ENCODE results near the gene DGUOK.
A peak's percentile ranks its signal among the peaks of the same experiment; 100 is the strongest.

DGUOK gene

GRCh38 chr2:73983322-73984202, 56.9 kb downstream of the DGUOK start:
- Histone ChIP-seq H3K9ac (ENCODE audit: low read depth, low read length, poor library complexity) (peak overlapping the region; percentile 86), H4K8ac (ENCODE audit: low read depth, low read length) (no peak overlapping the region), H3K79me1 (ENCODE audit: low read depth, low read length) (peaks cover 3% of the 10 kb centered on the region), H3K14ac (ENCODE audit: low read length) (peak overlapping the region; percentile 75), H3K27ac (replicated peaks; ENCODE audit: low read length) (no peak overlapping the region), H3K23ac (ENCODE audit: low read depth, low read length, poor library complexity) (peak overlapping the region; percentile 92), H2BK15ac (ENCODE audit: low read length) (no peak overlapping the region), H3K4me2 (ENCODE audit: insufficient read depth, low read length, poor library complexity, severe bottlenecking) (peak overlapping the region; percentile 99), H2BK5ac (ENCODE audit: low read length) (no peak overlapping the region), H3K18ac (ENCODE audit: low read length) (peak overlapping the region; percentile 95), H2BK12ac (ENCODE audit: low read length) (no peak overlapping the region), H2AK5ac (ENCODE audit: low read depth, low read length) (peak overlapping the region; percentile 74), H3K4me1 (ENCODE audit: control insufficient read depth in 2 of 2, insufficient read depth in 1 of 2, low read depth in 1 of 2, low read length in 2 of 2) (peaks cover 32 to 38% of the 10 kb centered on the region in 2 donors), H4K91ac (ENCODE audit: low read depth, low read length, poor library complexity) (no peak overlapping the region), H3K4me3 (ENCODE audit: low read length in 2 of 2) (peak overlapping the region; percentile 66 to 74), H2BK120ac (ENCODE audit: low read depth, low read length) (no peak overlapping the region), H3K27me3 (ENCODE audit: control insufficient read depth in 3 of 3, insufficient read depth in 3 of 3, low read depth in 1 of 3, low read length in 3 of 3) (peaks cover 0 to 54% (median 12%) of the 10 kb centered on the region in 3 experiments), H3K9me3 (replicated peaks in 1 of 2; ENCODE audit: control insufficient read depth in 2 of 2, insufficient read depth in 1 of 2, low read depth in 1 of 2, low read length in 2 of 2) (no peaks in the 10 kb centered on the region), H3K4ac (ENCODE audit: low read length) (peak overlapping the region; percentile 46), H2AFZ (ENCODE audit: low read length) (peak overlapping the region; percentile 94), H3K36me3 (replicated peaks in 1 of 2; ENCODE audit: control insufficient read depth in 2 of 2, insufficient read depth in 2 of 2, low read length in 2 of 2) (peaks cover 5 to 28% of the 10 kb centered on the region in 2 donors)
- DNase-seq (ENCODE audit: low spot score): no peak
- no CpG with 5 or more reads among the region's 35 CpGs for WGBS, 2 donors (ENCODE audit: extremely low coverage in 2 of 2, insufficient read length in 2 of 2, insufficient replicate concordance in 1 of 2)

GRCh38 chr2:73984203-73984921, 57.7 kb downstream of the DGUOK start, which contains the start of gene TET3:
Gene TET3 (plus strand): TSS chr2:73984910. CDS start chr2:73986404, 1,494 bp downstream.
- WGBS, 2 donors (ENCODE audit: extremely low coverage in 2 of 2, insufficient read length in 2 of 2, insufficient replicate concordance in 1 of 2): no CpG with 5 or more reads among the region's 85 CpGs
- peaks cover 3% of the 10 kb centered on the region for H3K79me1 ChIP-seq (ENCODE audit: low read depth, low read length)
- peak within 1 kb of the TSS; percentile 86 for H3K9ac ChIP-seq (ENCODE audit: low read depth, low read length, poor library complexity)
- H4K8ac ChIP-seq (ENCODE audit: low read depth, low read length): no peak within 1 kb of the TSS
- H3K27me3 ChIP-seq (ENCODE audit: control insufficient read depth in 3 of 3, insufficient read depth in 3 of 3, low read depth in 1 of 3, low read length in 3 of 3): peaks cover 0 to 47% (median 12%) of the 10 kb centered on the region in 3 experiments
- peak within 1 kb of the TSS; percentile 79 for H2BK15ac ChIP-seq (ENCODE audit: low read length)
- peak within 1 kb of the TSS; percentile 75 for H3K14ac ChIP-seq (ENCODE audit: low read length)
- peaks cover 5 to 33% of the 10 kb centered on the region in 2 donors for H3K36me3 ChIP-seq (replicated peaks in 1 of 2; ENCODE audit: control insufficient read depth in 2 of 2, insufficient read depth in 2 of 2, low read length in 2 of 2)
- no peak within 1 kb of the TSS for H4K91ac ChIP-seq (ENCODE audit: low read depth, low read length, poor library complexity)
- peak within 1 kb of the TSS; percentile 99 for H3K4me2 ChIP-seq (ENCODE audit: insufficient read depth, low read length, poor library complexity, severe bottlenecking)
- no peak within 1 kb of the TSS for H3K27ac ChIP-seq (replicated peaks; ENCODE audit: low read length)
- peak within 1 kb of the TSS; percentile 94 for H2AFZ ChIP-seq (ENCODE audit: low read length)
- peak within 1 kb of the TSS; percentile 92 for H3K23ac ChIP-seq (ENCODE audit: low read depth, low read length, poor library complexity)
- peak within 1 kb of the TSS; percentile 46 for H3K4ac ChIP-seq (ENCODE audit: low read length)
- H2AK5ac ChIP-seq (ENCODE audit: low read depth, low read length): peak within 1 kb of the TSS; percentile 74
- peak within 1 kb of the TSS; percentile 88 for H2BK120ac ChIP-seq (ENCODE audit: low read depth, low read length)
- peak within 1 kb of the TSS; percentile 66 to 81 for H3K4me3 ChIP-seq (ENCODE audit: low read length in 2 of 2)
- peaks cover 33 to 38% of the 10 kb centered on the region in 2 donors for H3K4me1 ChIP-seq (ENCODE audit: control insufficient read depth in 2 of 2, insufficient read depth in 1 of 2, low read depth in 1 of 2, low read length in 2 of 2)
- no peak within 1 kb of the TSS for H2BK5ac ChIP-seq (ENCODE audit: low read length)
- H3K9me3 ChIP-seq (replicated peaks in 1 of 2; ENCODE audit: control insufficient read depth in 2 of 2, insufficient read depth in 1 of 2, low read depth in 1 of 2, low read length in 2 of 2): no peaks in the 10 kb centered on the region
- H2BK12ac ChIP-seq (ENCODE audit: low read length): peak within 1 kb of the TSS; percentile 36
- H3K18ac ChIP-seq (ENCODE audit: low read length): peak within 1 kb of the TSS; percentile 96
- no peak for DNase-seq (ENCODE audit: low spot score)

DNA sequence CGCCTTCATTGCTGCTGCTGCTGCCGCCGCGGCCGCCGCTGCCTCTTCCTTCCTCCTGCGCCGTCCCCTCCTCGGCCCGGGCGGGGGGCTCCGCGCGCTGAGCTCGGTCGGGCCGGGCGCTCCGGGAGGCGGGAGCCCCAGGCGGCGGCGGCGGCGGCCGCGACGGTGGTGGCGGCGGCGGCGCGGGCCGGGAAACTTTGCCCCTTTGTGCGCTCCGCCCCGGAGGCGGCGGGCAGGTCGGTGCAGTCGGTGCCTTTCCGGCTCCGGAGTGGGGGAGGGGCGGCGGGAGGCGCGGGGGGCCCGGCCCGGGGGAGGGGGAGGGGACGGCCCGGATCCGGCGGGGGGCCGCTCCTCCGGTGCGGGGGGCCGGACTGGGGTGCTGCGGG, 58.2 kb downstream of the DGUOK start:
- Histone ChIP-seq H2BK15ac (ENCODE audit: low read length) (no peak overlapping the region), H3K18ac (ENCODE audit: low read length) (peak overlapping the region; percentile 74), H3K9ac (ENCODE audit: low read depth, low read length, poor library complexity) (peak overlapping the region; percentile 74), H3K23ac (ENCODE audit: low read depth, low read length, poor library complexity) (peak overlapping the region; percentile 77), H3K36me3 (replicated peaks in 1 of 2; ENCODE audit: control insufficient read depth in 2 of 2, insufficient read depth in 2 of 2, low read length in 2 of 2) (peaks cover 5 to 39% of the 10 kb centered on the region in 2 donors), H3K9me3 (replicated peaks in 1 of 2; ENCODE audit: control insufficient read depth in 2 of 2, insufficient read depth in 1 of 2, low read depth in 1 of 2, low read length in 2 of 2) (no peaks in the 10 kb centered on the region), H2AFZ (ENCODE audit: low read length) (no peak overlapping the region), H3K27me3 (ENCODE audit: control insufficient read depth in 3 of 3, insufficient read depth in 3 of 3, low read depth in 1 of 3, low read length in 3 of 3) (peaks cover 0 to 41% (median 12%) of the 10 kb centered on the region in 3 experiments), H2BK5ac (ENCODE audit: low read length) (no peak overlapping the region), H3K4me1 (ENCODE audit: control insufficient read depth in 2 of 2, insufficient read depth in 1 of 2, low read depth in 1 of 2, low read length in 2 of 2) (peaks cover 33 to 38% of the 10 kb centered on the region in 2 donors), H2BK120ac (ENCODE audit: low read depth, low read length) (peak overlapping the region; percentile 85), H2AK5ac (ENCODE audit: low read depth, low read length) (peak overlapping the region; percentile 72), H2BK12ac (ENCODE audit: low read length) (no peak overlapping the region), H3K4me2 (ENCODE audit: insufficient read depth, low read length, poor library complexity, severe bottlenecking) (peak overlapping the region; percentile 72), H3K27ac (replicated peaks; ENCODE audit: low read length) (no peak overlapping the region), H4K8ac (ENCODE audit: low read depth, low read length) (no peak overlapping the region), H4K91ac (ENCODE audit: low read depth, low read length, poor library complexity) (no peak overlapping the region), H3K4ac (ENCODE audit: low read length) (no peak overlapping the region), H3K14ac (ENCODE audit: low read length) (no peak overlapping the region), H3K4me3 (ENCODE audit: low read length in 2 of 2) (peak overlapping the region; percentile 66 to 74), H3K79me1 (ENCODE audit: low read depth, low read length) (peaks cover 3% of the 10 kb centered on the region)
- no CpG with 5 or more reads among the region's 58 CpGs for WGBS, 2 donors (ENCODE audit: extremely low coverage in 2 of 2, insufficient read length in 2 of 2, insufficient replicate concordance in 1 of 2)
- DNase-seq (ENCODE audit: low spot score): no peak
